Suprapubic skin (tissue), 4 donors: ENCODE measurements around the gene ANO9. TPM values are rescaled to one million over a fixed set of nuclear protein-coding genes. Genes with fewer than 3 reads are reported as not detected.

Experiments used
- DNase-seq, 2 donors: peaks; one replicate each; pipeline ENCODE4 v3.0.0-alpha.2; 2019; ENCODE audit warnings: low spot score in 2 of 2
- H3K27ac ChIP-seq: fragments of 200-600 bp; sonication (generic); one replicate; pipeline ENCODE4 v1.5.1; 2019
- H3K27me3 ChIP-seq: fragments of 200-600 bp; sonication (generic); one replicate; pipeline ENCODE4 v1.5.1; 2019
- H3K36me3 ChIP-seq: fragments of 200-600 bp; sonication (generic); one replicate; pipeline ENCODE4 v1.5.1; 2019
- H3K4me1 ChIP-seq: fragments of 200-600 bp; sonication (generic); one replicate; pipeline ENCODE4 v1.5.1; 2019
- H3K4me3 ChIP-seq: fragments of 200-600 bp; sonication (generic); one replicate; pipeline ENCODE4 v1.5.1; 2019; ENCODE audit warnings: mild to moderate bottlenecking
- H3K9me3 ChIP-seq: fragments of 200-600 bp; sonication (generic); one replicate; pipeline ENCODE4 v1.5.1; 2019
- EP300 ChIP-seq: sonication (generic); formaldehyde crosslinking; IDR thresholded peaks from one replicate; pipeline ENCODE4 v1.6.1; 2017; ENCODE audit warnings: antibody characterized with exemption
- POLR2A ChIP-seq, 2 donors: fragments of 450-650 bp; IDR thresholded peaks; one replicate each; pipeline ENCODE4 v1.6.1; 2017; ENCODE audit warnings: antibody characterized with exemption in 2 of 2, mild to moderate bottlenecking in 2 of 2, moderate library complexity in 2 of 2
- POLR2AphosphoS5 ChIP-seq, 3 donors: sonication (generic); formaldehyde crosslinking; IDR thresholded peaks; one replicate each; pipeline ENCODE4 v1.6.1; 2017; ENCODE audit warnings: antibody characterized with exemption in 3 of 3
- WGBS: methylation state at CpG from one replicate; pipeline ENCODE4 v1.1.5; 2018; 5-methylcytosine and 5-hydroxymethylcytosine counted together
- total RNA-seq, 4 donors: library from RNA; depleted of rRNA; stranded (reverse); fragments of >200 nt; gene quantifications; one replicate each; pipeline ENCODE4 v1.1.0, GENCODE V29; 2016
- TF ChIP-seq, protein P1 (sequence below), 2 donors: fragments of 200-600 bp in 1 of 2; fragments of 450-650 bp in 1 of 2; sonication (generic) in 1 of 2; IDR thresholded peaks; one replicate each; pipeline ENCODE4 v1.5.1; 2016 to 2019; ENCODE audit warnings: antibody characterized with exemption in 2 of 2, mild to moderate bottlenecking in 1 of 2, moderate library complexity in 1 of 2

The ANO9 gene
- total RNA-seq, 4 donors from 2014 or later = 76.8 to 166 (median 103) TPM

DNA sequence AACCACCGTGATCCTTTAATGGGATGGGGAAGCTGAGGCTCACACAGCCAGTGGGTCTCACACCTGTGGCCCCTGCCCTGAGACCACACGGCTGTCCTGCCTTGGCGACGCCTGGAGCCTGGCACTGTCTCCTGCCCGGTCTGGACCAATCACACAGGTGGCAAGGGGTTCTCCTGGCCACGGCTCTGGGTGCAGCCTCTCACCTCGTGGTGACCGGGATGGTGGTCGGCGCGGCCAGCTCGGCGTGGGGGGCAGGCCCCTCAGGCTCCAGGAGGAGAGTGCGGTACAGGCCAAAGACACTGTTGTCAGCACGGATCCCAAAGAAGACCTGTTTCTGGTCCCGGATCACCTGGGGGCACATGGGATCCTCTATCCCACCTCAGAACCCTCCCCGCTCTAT, 8.7 kb downstream of the ANO9 start:
- Histone ChIP-seq H3K36me3 (peaks cover 5% of the 10 kb centered on the region), H3K9me3 (no peaks in the 10 kb centered on the region), H3K4me1 (no peaks in the 10 kb centered on the region), H3K27me3 (no peaks in the 10 kb centered on the region), H3K4me3 (no peak overlapping the region), H3K27ac (no peak overlapping the region)
- TF ChIP-seq EP300 (no peak), POLR2A (IDR thresholded peaks at IDR 0.05) (no peak), POLR2AphosphoS5 (IDR thresholded peaks at IDR 0.05) (no peak)
- TF ChIP-seq, protein P1, sequence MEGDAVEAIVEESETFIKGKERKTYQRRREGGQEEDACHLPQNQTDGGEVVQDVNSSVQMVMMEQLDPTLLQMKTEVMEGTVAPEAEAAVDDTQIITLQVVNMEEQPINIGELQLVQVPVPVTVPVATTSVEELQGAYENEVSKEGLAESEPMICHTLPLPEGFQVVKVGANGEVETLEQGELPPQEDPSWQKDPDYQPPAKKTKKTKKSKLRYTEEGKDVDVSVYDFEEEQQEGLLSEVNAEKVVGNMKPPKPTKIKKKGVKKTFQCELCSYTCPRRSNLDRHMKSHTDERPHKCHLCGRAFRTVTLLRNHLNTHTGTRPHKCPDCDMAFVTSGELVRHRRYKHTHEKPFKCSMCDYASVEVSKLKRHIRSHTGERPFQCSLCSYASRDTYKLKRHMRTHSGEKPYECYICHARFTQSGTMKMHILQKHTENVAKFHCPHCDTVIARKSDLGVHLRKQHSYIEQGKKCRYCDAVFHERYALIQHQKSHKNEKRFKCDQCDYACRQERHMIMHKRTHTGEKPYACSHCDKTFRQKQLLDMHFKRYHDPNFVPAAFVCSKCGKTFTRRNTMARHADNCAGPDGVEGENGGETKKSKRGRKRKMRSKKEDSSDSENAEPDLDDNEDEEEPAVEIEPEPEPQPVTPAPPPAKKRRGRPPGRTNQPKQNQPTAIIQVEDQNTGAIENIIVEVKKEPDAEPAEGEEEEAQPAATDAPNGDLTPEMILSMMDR (IDR thresholded peaks at IDR 0.05) = no peak
- DNase-seq = no peak
- WGBS = 87% methylated on average over 12 of the region's 17 CpGs

DNA sequence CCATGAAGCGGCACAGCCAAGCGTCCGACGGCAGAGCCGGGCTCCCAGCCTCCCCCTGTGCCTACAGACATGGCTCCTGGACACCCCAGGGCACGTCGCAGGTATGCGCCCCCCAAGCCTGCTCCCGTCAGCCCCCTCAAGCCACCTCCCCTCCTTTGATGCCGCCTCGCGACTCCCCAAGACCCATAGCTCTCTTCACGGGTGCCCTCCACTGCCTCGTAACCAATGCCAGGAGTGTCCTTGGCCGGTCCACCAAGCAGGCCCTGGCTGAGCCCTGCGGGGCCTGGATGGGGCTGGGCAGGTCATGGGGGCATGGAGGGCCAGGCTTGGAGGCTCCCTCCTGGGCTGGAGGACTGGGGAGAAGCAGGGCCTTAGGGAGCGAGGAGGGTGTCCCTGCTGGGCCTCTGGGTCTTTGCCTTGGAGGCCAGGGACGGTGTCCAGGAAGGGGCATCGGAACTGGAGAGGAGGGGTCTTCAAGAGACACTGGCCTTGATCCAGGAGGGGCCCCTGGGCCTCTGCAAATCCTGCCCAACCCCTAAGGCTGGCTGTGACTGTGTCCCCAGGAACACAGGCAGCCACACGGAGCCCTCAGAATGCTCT, 9.2 kb downstream of the ANO9 start:
- H3K4me1 ChIP-seq = no peaks in the 10 kb centered on the region
- H3K27ac ChIP-seq = no peak overlapping the region
- 93% methylated on average over 15 of the region's 20 CpGs for WGBS
- H3K4me3 ChIP-seq = no peak overlapping the region
- peaks cover 5% of the 10 kb centered on the region for H3K36me3 ChIP-seq
- no peaks in the 10 kb centered on the region for H3K27me3 ChIP-seq
- no peak for DNase-seq
- H3K9me3 ChIP-seq = no peaks in the 10 kb centered on the region
- TF ChIP-seq, protein P1 (IDR thresholded peaks at IDR 0.05) = no peak

DNA sequence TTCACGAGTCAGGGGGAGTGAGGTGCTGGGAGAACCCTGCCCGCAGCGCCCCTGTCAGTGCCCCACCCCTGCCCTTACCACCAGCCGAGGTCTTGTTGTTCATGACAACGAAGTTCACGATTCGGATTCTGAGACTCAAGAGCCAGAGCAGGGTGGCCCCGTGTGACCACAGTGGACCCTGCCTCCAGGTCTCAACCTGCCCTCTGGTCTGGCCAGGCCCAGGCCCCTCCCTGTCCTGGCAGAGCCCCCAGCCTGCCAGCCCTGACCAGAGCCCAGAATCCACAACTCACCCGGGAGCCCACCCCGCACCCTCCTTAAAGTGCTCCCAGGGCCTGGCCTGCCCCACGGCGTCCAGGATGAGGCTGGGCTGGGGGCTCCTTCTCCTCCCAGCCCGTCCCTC, 9.9 kb downstream of the ANO9 start:
- Histone ChIP-seq H3K27me3 (no peaks in the 10 kb centered on the region), H3K4me3 (no peak overlapping the region), H3K27ac (no peak overlapping the region), H3K4me1 (no peaks in the 10 kb centered on the region), H3K36me3 (peaks cover 5% of the 10 kb centered on the region), H3K9me3 (no peaks in the 10 kb centered on the region)
- 82% methylated on average over 6 of the region's 13 CpGs for WGBS
- TF ChIP-seq, protein P1 (IDR thresholded peaks at IDR 0.05) = no peak
- TF ChIP-seq POLR2AphosphoS5 (IDR thresholded peaks at IDR 0.05) (no peak), EP300 (no peak), POLR2A (IDR thresholded peaks at IDR 0.05) (no peak)
- no peak for DNase-seq

DNA sequence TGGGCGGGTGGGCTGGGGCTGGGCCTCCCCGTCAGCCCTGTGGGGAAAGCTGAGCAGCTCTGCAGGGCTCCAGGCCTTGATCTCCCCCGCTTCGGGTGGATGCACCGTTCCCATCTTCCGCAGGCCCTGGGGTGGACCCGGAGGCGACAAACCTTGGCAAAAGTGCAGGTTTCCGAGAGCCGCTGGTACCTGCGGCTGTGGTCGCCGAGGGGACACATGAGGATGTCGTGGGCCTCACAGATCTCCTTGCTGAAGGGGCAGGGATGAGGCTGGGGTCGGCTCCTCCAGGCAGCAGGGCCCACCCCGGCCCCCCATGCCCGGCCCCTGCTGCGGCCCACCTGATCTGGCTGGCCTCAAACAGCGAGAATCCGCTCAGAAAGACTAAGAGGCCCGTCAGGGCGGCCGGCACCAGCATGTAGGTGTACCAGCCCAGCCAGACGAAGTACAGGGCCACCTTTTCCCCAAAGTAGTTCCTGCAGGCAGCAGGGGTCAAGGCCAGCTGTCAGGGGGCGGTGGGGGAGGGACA, 11.8 kb downstream of the ANO9 start:
- Histone ChIP-seq H3K4me3 (no peak overlapping the region), H3K36me3 (peaks cover 5% of the 10 kb centered on the region), H3K27me3 (no peaks in the 10 kb centered on the region), H3K27ac (no peak overlapping the region), H3K4me1 (no peaks in the 10 kb centered on the region), H3K9me3 (no peaks in the 10 kb centered on the region)
- TF ChIP-seq POLR2A (IDR thresholded peaks at IDR 0.05) (no peak), EP300 (no peak), POLR2AphosphoS5 (IDR thresholded peaks at IDR 0.05) (no peak)
- TF ChIP-seq, protein P1 (IDR thresholded peaks at IDR 0.05) = no peak
- WGBS = no CpG with 5 or more reads among the region's 25 CpGs
- no peak for DNase-seq

DNA sequence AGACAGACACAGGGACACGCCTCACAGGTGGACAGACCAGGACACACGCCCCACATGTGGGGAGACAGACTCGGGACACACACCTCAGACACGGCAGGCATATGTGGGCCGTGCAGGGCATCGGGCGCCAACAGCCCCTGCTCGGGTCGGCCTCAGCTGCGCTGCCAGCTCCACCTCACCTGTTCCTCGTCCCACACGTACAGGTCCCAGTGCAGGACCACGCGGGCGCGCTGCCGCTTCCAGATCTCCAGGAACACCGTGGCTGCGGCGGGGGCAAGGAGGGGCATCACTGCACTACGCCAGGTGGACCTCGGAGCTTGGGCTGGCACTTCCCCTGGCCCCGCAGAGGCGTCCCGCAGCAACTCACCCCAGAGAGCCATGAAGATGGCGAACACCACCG, 12.4 kb downstream of the ANO9 start:
- 94% methylated on average over 15 of the region's 27 CpGs for WGBS
- H3K4me1 ChIP-seq = no peaks in the 10 kb centered on the region

More for the DNA sequence above, 12.4 kb downstream of the ANO9 start:
- no peaks in the 10 kb centered on the region for H3K27me3 ChIP-seq
- DNase-seq = no peak
- peaks cover 5% of the 10 kb centered on the region for H3K36me3 ChIP-seq
- H3K9me3 ChIP-seq = no peaks in the 10 kb centered on the region
- H3K27ac ChIP-seq = no peak overlapping the region
- TF ChIP-seq POLR2A (IDR thresholded peaks at IDR 0.05) (no peak), EP300 (no peak), POLR2AphosphoS5 (IDR thresholded peaks at IDR 0.05) (no peak)
- TF ChIP-seq, protein P1 (IDR thresholded peaks at IDR 0.05) = no peak
- H3K4me3 ChIP-seq = no peak overlapping the region
